NCI-H510A treated with DMSO at 0.1 percent for 48 hours (cell line): ENCODE results near the gene BHMT.

ENCODE experiments used
- DNase-seq: peaks from one replicate; lab custom pipeline; 2025; lab: John Stamatoyannopoulos, UW

BHMT gene

GRCh38 chr5:79111387-79111959, at the start of gene BHMT:
TSS of gene BHMT (plus strand) at chr5:79111809. CDS start at chr5:79111886, 77 bp downstream.
- DNase-seq: no peak

- no peak for DNase-seq
These were observed 49.2 kb upstream of the BHMT start for GRCh38 chr5:79062436-79062835.

GRCh38 chr5:79069488-79070349, 41.9 kb upstream of the BHMT start, which contains the start of the genes BHMT2 and DMGDH:
TSS of gene BHMT2 (plus strand) at chr5:79069767. CDS start at chr5:79069783, 16 bp downstream.
TSS of gene DMGDH (minus strand) at chr5:79069674. CDS start at chr5:79069620, 54 bp downstream.
- DNase-seq: peak; percentile 16

GRCh38 chr5:79070350-79070667, 41.3 kb upstream of the BHMT start:
- DNase-seq: peak; percentile 20

GRCh38 chr5:79074641-79075040, 37.0 kb upstream of the BHMT start:
- DNase-seq: no peak

- DNase-seq: no peak
These were observed 35.8 kb upstream of the BHMT start for GRCh38 chr5:79075646-79076426.

- no peak for DNase-seq
These were observed 34.8 kb upstream of the BHMT start for GRCh38 chr5:79076819-79077218.

GRCh38 chr5:79077680-79078365, 33.8 kb upstream of the BHMT start:
- no peak for DNase-seq

- DNase-seq: no peak
These were observed 30.8 kb upstream of the BHMT start for GRCh38 chr5:79080804-79081203.

GRCh38 chr5:79081779-79082178, 29.8 kb upstream of the BHMT start:
- no peak for DNase-seq

- no peak for DNase-seq
These were observed 25.5 kb upstream of the BHMT start for GRCh38 chr5:79086116-79086515.

- DNase-seq: no peak
These were observed 23.1 kb upstream of the BHMT start for GRCh38 chr5:79088507-79088906.

GRCh38 chr5:79091064-79091463, 20.5 kb upstream of the BHMT start:
- DNase-seq: no peak

GRCh38 chr5:79093762-79094161, 17.8 kb upstream of the BHMT start:
- peak; percentile 25 for DNase-seq

GRCh38 chr5:79105868-79106267, 5.7 kb upstream of the BHMT start:
- no peak for DNase-seq

GRCh38 chr5:79107020-79107796, 4.4 kb upstream of the BHMT start:
- no peak for DNase-seq

- no peak for DNase-seq
These were observed 3.5 kb upstream of the BHMT start for GRCh38 chr5:79108086-79108485.

GRCh38 chr5:79108792-79109191, 2.8 kb upstream of the BHMT start:
- DNase-seq: no peak

GRCh38 chr5:79109527-79110492, 1.8 kb upstream of the BHMT start:
- no peak for DNase-seq
